8988T (cell line): ENCODE results near the gene UBE2J2.

Source experiments
- DNase-seq: peaks from one replicate; pipeline ENCODE4 v3.0.0; 2011

Gene UBE2J2

GRCh38 chr1:1295154-1295923, 21.7 kb upstream of the UBE2J2 start:
- DNase-seq, result no peak

GRCh38 chr1:1294250-1294890, 20.7 kb upstream of the UBE2J2 start:
- no peak for DNase-seq

- no peak for DNase-seq
These were observed 19.9 kb upstream of the UBE2J2 start for GRCh38 chr1:1293263-1294249.

GRCh38 chr1:1292851-1293250, 19.2 kb upstream of the UBE2J2 start:
- no peak for DNase-seq

GRCh38 chr1:1292442-1292779, 18.8 kb upstream of the UBE2J2 start:
- no peak for DNase-seq

- DNase-seq, result peak; percentile 94
These were observed 18.1 kb upstream of the UBE2J2 start for GRCh38 chr1:1291548-1292441.

- DNase-seq, result no peak
These were observed 17.4 kb upstream of the UBE2J2 start for GRCh38 chr1:1291023-1291528.

- DNase-seq, result peak; percentile 95
These were observed 16.6 kb upstream of the UBE2J2 start for GRCh38 chr1:1290238-1290731.

- DNase-seq, result no peak
These were observed 13.8 kb upstream of the UBE2J2 start for GRCh38 chr1:1287288-1288110.

- no peak for DNase-seq
These were observed 12.9 kb upstream of the UBE2J2 start for GRCh38 chr1:1286313-1287261.

- no peak for DNase-seq
These were observed 12.1 kb upstream of the UBE2J2 start for GRCh38 chr1:1285611-1286311.

GRCh38 chr1:1285102-1285571, 11.5 kb upstream of the UBE2J2 start:
- no peak for DNase-seq

- no peak for DNase-seq
These were observed 10.8 kb upstream of the UBE2J2 start for GRCh38 chr1:1284221-1285101.

- DNase-seq, result peak; percentile 89
These were observed 10.2 kb upstream of the UBE2J2 start for GRCh38 chr1:1283821-1284220.

GRCh38 chr1:1282998-1283397, 9.3 kb upstream of the UBE2J2 start:
- DNase-seq, result no peak

GRCh38 chr1:1281533-1282321, 8.1 kb upstream of the UBE2J2 start:
- peak; percentile 91 for DNase-seq
